B cell (primary cell): ENCODE results near the gene TMEM45B. TPM values are rescaled to one million over a fixed set of nuclear protein-coding genes. Genes with fewer than 3 reads are reported as not detected.

Source experiments
- ATAC-seq: fragments of 200-7000 bp; cut with Tn5 transposase; one replicate; pipeline ENCODE4 v1.10.0; 2021; ENCODE audit warnings: low read depth, mild to moderate bottlenecking, moderate number of reproducible peaks, moderate library complexity
- CTCF ChIA-PET: fragments of 350-600 bp; sonication (Branson Sonifier 250); formaldehyde crosslinking; loops from one replicate; lab custom pipeline; 2021; ENCODE audit warnings: antibody characterized with exemption, inconsistent platforms; lab: Charles Lee
- POLR2A ChIA-PET: fragments of 350-600 bp; sonication (Branson Sonifier 250); formaldehyde crosslinking; loops from one replicate; lab custom pipeline; 2021; ENCODE audit warnings: antibody characterized with exemption; lab: Charles Lee
- DNase-seq: peaks from one replicate; pipeline ENCODE4 v3.0.0; 2013
- H2AFZ ChIP-seq: 2 replicates; pipeline ENCODE4 v1.6.1; 2012; ENCODE audit warnings: mild to moderate bottlenecking, low read depth, low read length; ENCODE audit not compliant: insufficient read depth, poor library complexity, severe bottlenecking
- H3K27ac ChIP-seq, 2 donors: 1 replicate in 1 of 2; 2 replicates in 1 of 2; pipeline ENCODE4 v1.5.1; 2012 to 2013; ENCODE audit warnings: low read length in 2 of 2, mild to moderate bottlenecking in 2 of 2, moderate library complexity in 1 of 2
- H3K27me3 ChIP-seq, 4 experiments: fragments of 200-600 bp in 1 of 4; sonication (generic) in 1 of 4; replicated peaks in 1 of 4; 1 replicate in 2 of 4; 2 replicates in 2 of 4; pipeline versions ENCODE4 v1.6.1 to v1.7.0; 2013 to 2016; ENCODE audit warnings: low read length in 3 of 4, mild to moderate bottlenecking in 2 of 4, mixed read lengths in 1 of 4, moderate library complexity in 1 of 4; ENCODE audit not compliant: insufficient read depth in 4 of 4, control insufficient read depth in 3 of 4; ENCODE audit errors: control extremely low read depth in 1 of 4
- H3K36me3 ChIP-seq, 2 experiments: replicated peaks in 1 of 2; 1 replicate in 1 of 2; 2 replicates in 1 of 2; pipeline versions ENCODE4 v1.6.1 to v1.7.1; 2013; ENCODE audit warnings: low read length in 1 of 2; ENCODE audit not compliant: insufficient read depth in 2 of 2, control insufficient read depth in 1 of 2; ENCODE audit errors: control extremely low read depth in 1 of 2, extremely low read depth in 1 of 2
- H3K4me1 ChIP-seq, 2 donors: fragments of 200-600 bp in 1 of 2; sonication (generic) in 1 of 2; 1 replicate in 1 of 2; 2 replicates in 1 of 2; pipeline versions ENCODE4 v1.5.1 to v1.6.1; 2013 to 2017; ENCODE audit warnings: low read length in 2 of 2; ENCODE audit not compliant: control insufficient read depth in 2 of 2, insufficient read depth in 2 of 2
- H3K4me2 ChIP-seq: replicated peaks from 2 replicates; pipeline ENCODE3; 2012; ENCODE audit warnings: mild to moderate bottlenecking, low read depth, low read length; ENCODE audit not compliant: poor library complexity, severe bottlenecking
- H3K4me3 ChIP-seq, 5 experiments: fragments of 200-600 bp in 1 of 5; sonication (generic) in 1 of 5; 1 replicate in 3 of 5; 2 replicates in 2 of 5; pipeline versions ENCODE4 v1.5.1 to v1.7.0; 2011 to 2016; ENCODE audit warnings: low read length in 4 of 5, mild to moderate bottlenecking in 4 of 5, low read depth in 2 of 5, control low read depth in 1 of 5, moderate library complexity in 1 of 5; ENCODE audit not compliant: insufficient read depth in 1 of 5; ENCODE audit errors: control extremely low read depth in 1 of 5, extremely low read depth in 1 of 5
- H3K79me2 ChIP-seq: fragments of 200-600 bp; sonication (generic); one replicate; pipeline ENCODE4 v1.6.0; 2016; ENCODE audit warnings: low read length; ENCODE audit not compliant: control insufficient read depth, insufficient read depth
- H3K9ac ChIP-seq: fragments of 200-600 bp; sonication (generic); 2 replicates; pipeline ENCODE4 v1.6.1; 2017; ENCODE audit warnings: mild to moderate bottlenecking, low read length, moderate library complexity
- H3K9me3 ChIP-seq, 3 donors: one replicate each; pipeline versions ENCODE4 v1.6.1 to v1.7.1; 2013; ENCODE audit warnings: low read length in 2 of 3; ENCODE audit not compliant: control insufficient read depth in 2 of 3, insufficient read depth in 1 of 3; ENCODE audit errors: control extremely low read depth in 1 of 3
- H4K20me1 ChIP-seq: 2 replicates; pipeline ENCODE4 v1.6.0; 2012; ENCODE audit warnings: mild to moderate bottlenecking, low read length; ENCODE audit not compliant: insufficient read depth, control insufficient read depth, poor library complexity, severe bottlenecking
- H3K27ac Mint-ChIP-seq: one replicate; pipeline ENCODE4 v1.8.0; 2021; ENCODE audit warnings: mixed read lengths
- H3K27me3 Mint-ChIP-seq: one replicate; pipeline ENCODE4 v1.8.0; 2021; ENCODE audit warnings: mixed read lengths
- H3K4me1 Mint-ChIP-seq: one replicate; pipeline ENCODE4 v1.8.0; 2021; ENCODE audit warnings: mixed read lengths
- H3K4me3 Mint-ChIP-seq: one replicate; pipeline ENCODE4 v1.8.0; 2021; ENCODE audit warnings: mixed read lengths
- H3K9me3 Mint-ChIP-seq: one replicate; pipeline ENCODE4 v1.8.0; 2022; ENCODE audit warnings: mixed read lengths; ENCODE audit not compliant: insufficient read depth
- EZH2 ChIP-seq: IDR thresholded peaks from 2 replicates; pipeline ENCODE4 v1.6.1; 2012; ENCODE audit warnings: borderline replicate concordance, low read depth, mild to moderate bottlenecking, moderate library complexity, low read length; ENCODE audit not compliant: insufficient read depth, poor library complexity, severe bottlenecking
- WGBS: methylation state at CpG from one replicate; pipeline ENCODE4 v1.1.5; 2013; ENCODE audit warnings: missing lambda C conversion rate; ENCODE audit not compliant: insufficient coverage; 5-methylcytosine and 5-hydroxymethylcytosine counted together
- intact Hi-C: fragments of 100-400 bp; cut with micrococcal nuclease; formaldehyde crosslinking; loops from one replicate; pipeline ENCODE4 v1.10.0; 2022
- polyA plus RNA-seq: library from polyadenylated mRNA; depleted of rRNA; stranded (reverse); fragments of >200 nt; gene quantifications from 2 replicates; pipeline ENCODE4 v1.2.3, GENCODE V29; 2012
- total RNA-seq, 2 donors: library from RNA; stranded (reverse); fragments of 120-200 nt in 1 of 2; gene quantifications; 1 replicate in 1 of 2; 2 replicates in 1 of 2; pipeline versions ENCODE4 v1.2.3 to v1.2.4, GENCODE V29; 2013 to 2022
- TF ChIP-seq, protein P1 (sequence below): fragments of 200-600 bp; IDR thresholded peaks from one replicate; pipeline ENCODE4 v1.8.0; 2022; ENCODE audit warnings: antibody characterized with exemption, mild to moderate bottlenecking

TMEM45B gene
- total and polyA plus RNA-seq, 2 donors (not counting 1 experiment from before 2014, with no cell fraction given), result not detected

GRCh38 chr11:129861702-129862522 is 46.3 kb downstream of the TMEM45B start:
- Histone ChIP-seq H3K9ac (no peak overlapping the region), H3K9me3 (no peaks in the 10 kb centered on the region), H3K4me1 (no peaks in the 10 kb centered on the region), H2AFZ (no peak overlapping the region), H4K20me1 (no peaks in the 10 kb centered on the region), H3K79me2 (no peaks in the 10 kb centered on the region), H3K27ac (no peak overlapping the region), H3K4me2 (no peak overlapping the region), H3K36me3 (peaks cover 2 to 38% of the 10 kb centered on the region in 2 experiments), H3K27me3 (no peaks in the 10 kb centered on the region), H3K4me3 (no peak overlapping the region)
- ATAC-seq (no peak), DNase-seq (no peak)
- TF ChIP-seq EZH2, result no peak
- TF ChIP-seq, protein P1, sequence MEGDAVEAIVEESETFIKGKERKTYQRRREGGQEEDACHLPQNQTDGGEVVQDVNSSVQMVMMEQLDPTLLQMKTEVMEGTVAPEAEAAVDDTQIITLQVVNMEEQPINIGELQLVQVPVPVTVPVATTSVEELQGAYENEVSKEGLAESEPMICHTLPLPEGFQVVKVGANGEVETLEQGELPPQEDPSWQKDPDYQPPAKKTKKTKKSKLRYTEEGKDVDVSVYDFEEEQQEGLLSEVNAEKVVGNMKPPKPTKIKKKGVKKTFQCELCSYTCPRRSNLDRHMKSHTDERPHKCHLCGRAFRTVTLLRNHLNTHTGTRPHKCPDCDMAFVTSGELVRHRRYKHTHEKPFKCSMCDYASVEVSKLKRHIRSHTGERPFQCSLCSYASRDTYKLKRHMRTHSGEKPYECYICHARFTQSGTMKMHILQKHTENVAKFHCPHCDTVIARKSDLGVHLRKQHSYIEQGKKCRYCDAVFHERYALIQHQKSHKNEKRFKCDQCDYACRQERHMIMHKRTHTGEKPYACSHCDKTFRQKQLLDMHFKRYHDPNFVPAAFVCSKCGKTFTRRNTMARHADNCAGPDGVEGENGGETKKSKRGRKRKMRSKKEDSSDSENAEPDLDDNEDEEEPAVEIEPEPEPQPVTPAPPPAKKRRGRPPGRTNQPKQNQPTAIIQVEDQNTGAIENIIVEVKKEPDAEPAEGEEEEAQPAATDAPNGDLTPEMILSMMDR, result no peak
- no peaks in the 10 kb centered on the region for H3K27me3 Mint-ChIP-seq
- POLR2A ChIA-PET, result no interaction called here
- intact Hi-C loops, result no loop called here
- WGBS, result 99% methylated on average over 10 of the region's 16 CpGs
- CTCF ChIA-PET, result interaction anchor here (0.7 kb wide), 1 partner anchor 321 kb away, joined by 5 read pairs; no protein-coding TSS in a partner anchor
- no peak overlapping the region for H3K27ac Mint-ChIP-seq
- no peaks in the 10 kb centered on the region for H3K4me1 Mint-ChIP-seq
- H3K4me3 Mint-ChIP-seq, result no peak overlapping the region
- no peaks in the 10 kb centered on the region for H3K9me3 Mint-ChIP-seq

DNA sequence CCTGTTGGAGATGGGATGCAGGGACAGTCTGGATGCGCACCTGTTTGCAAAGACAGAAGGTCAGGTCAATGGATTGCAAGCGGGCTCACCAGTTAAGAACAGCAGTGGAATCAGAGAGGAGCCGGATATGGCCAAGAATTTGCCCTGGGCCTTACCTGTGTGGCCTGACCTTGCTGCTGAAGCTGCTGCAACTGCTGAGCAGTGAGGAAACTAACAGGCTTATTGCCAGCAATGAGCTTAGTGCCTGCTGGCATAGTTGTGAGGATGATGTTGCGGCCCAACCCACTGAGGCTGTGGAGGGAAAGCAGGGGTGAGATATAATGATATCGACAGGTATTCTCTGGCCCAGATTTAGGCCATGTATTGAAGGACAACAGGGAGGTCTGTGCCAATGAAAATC is 49.2 kb downstream of the TMEM45B start:
- no peak overlapping the region for H3K4me2 ChIP-seq
- WGBS, result 96% methylated on average over 5 of the region's 5 CpGs
- Mint-ChIP-seq H3K27ac (no peak overlapping the region), H3K9me3 (no peaks in the 10 kb centered on the region), H3K27me3 (no peaks in the 10 kb centered on the region), H3K4me1 (no peaks in the 10 kb centered on the region), H3K4me3 (no peak overlapping the region)
- peaks cover 2 to 55% of the 10 kb centered on the region in 2 experiments for H3K36me3 ChIP-seq
- H3K27me3 ChIP-seq, result no peaks in the 10 kb centered on the region
- H3K9me3 ChIP-seq, result no peaks in the 10 kb centered on the region
- POLR2A ChIA-PET, result no interaction called here
- CTCF ChIA-PET, result no interaction called here
- H3K79me2 ChIP-seq, result no peaks in the 10 kb centered on the region
- no peak overlapping the region for H3K4me3 ChIP-seq
- H3K9ac ChIP-seq, result no peak overlapping the region
- intact Hi-C loops, result no loop called here
- no peaks in the 10 kb centered on the region for H3K4me1 ChIP-seq
- H3K27ac ChIP-seq, result no peak overlapping the region
- no peak for TF ChIP-seq EZH2
- no peak overlapping the region for H2AFZ ChIP-seq
- ATAC-seq, result no peak
- DNase-seq, result no peak
- H4K20me1 ChIP-seq, result no peaks in the 10 kb centered on the region
